Kidney (tissue), 14 donors: ENCODE results near the gene FAT1. TPM values are rescaled to one million over a fixed set of nuclear protein-coding genes. Genes with fewer than 3 reads are reported as not detected.

Source experiments
- DNase-seq, 5 donors: peaks; one replicate each; pipeline ENCODE4 v3.0.0-alpha.2; 2013 to 2020
- FAIRE-seq: peaks from 2 replicates; lab custom pipeline; 2012; peaks lifted over from hg19 to GRCh38; lab: Jason Lieb, UNC
- H3K27ac ChIP-seq, 2 donors: one replicate each; pipeline ENCODE4 v1.7.0; 2013; ENCODE audit warnings: low read depth in 2 of 2, low read length in 2 of 2, inconsistent platforms in 1 of 2
- H3K27me3 ChIP-seq: one replicate; pipeline ENCODE4 v1.7.1; 2013; ENCODE audit warnings: low read length, inconsistent platforms; ENCODE audit not compliant: control insufficient read depth, insufficient read depth
- H3K36me3 ChIP-seq, 3 donors: one replicate each; pipeline versions ENCODE4 v1.7.0 to v1.7.1; 2013; ENCODE audit warnings: low read length in 3 of 3, control low read depth in 1 of 3, inconsistent platforms in 1 of 3; ENCODE audit not compliant: insufficient read depth in 3 of 3, control insufficient read depth in 2 of 3
- H3K4me1 ChIP-seq, 3 donors: one replicate each; pipeline versions ENCODE4 v1.7.0 to v1.7.1; 2013; ENCODE audit warnings: low read length in 3 of 3, inconsistent platforms in 1 of 3, low read depth in 1 of 3; ENCODE audit not compliant: control insufficient read depth in 2 of 3, insufficient read depth in 2 of 3
- H3K4me3 ChIP-seq, 3 donors: one replicate each; pipeline versions ENCODE4 v1.7.0 to v1.8.1; 2013; ENCODE audit warnings: low read length in 3 of 3, control low read depth in 1 of 3, inconsistent platforms in 1 of 3
- H3K9ac ChIP-seq, 3 donors: one replicate each; pipeline versions ENCODE4 v1.7.0 to v1.7.1; 2013; ENCODE audit warnings: low read length in 3 of 3, control low read depth in 1 of 3, inconsistent platforms in 1 of 3
- H3K9me3 ChIP-seq, 3 donors: one replicate each; pipeline versions ENCODE4 v1.7.0 to v1.7.1; 2013; ENCODE audit warnings: low read length in 3 of 3, control low read depth in 1 of 3, inconsistent platforms in 1 of 3; ENCODE audit not compliant: control insufficient read depth in 2 of 3, insufficient read depth in 1 of 3
- CTCF ChIP-seq: IDR thresholded peaks from 3 replicates; pipeline ENCODE4 v1.5.1; 2012; ENCODE audit warnings: mild to moderate bottlenecking, moderate library complexity, borderline replicate concordance; ENCODE audit not compliant: insufficient read depth; ENCODE audit errors: extremely low read depth
- intact Hi-C: fragments of 100-400 bp; cut with DNase I; formaldehyde crosslinking; loops from one replicate; pipeline ENCODE4 v1.11.1; 2022
- polyA plus RNA-seq: library from polyadenylated mRNA; stranded (reverse); fragments of 350-450 nt; fragmentation: Illumina TruSeq; extraction: RNeasy Lipid Tissue Mini Kit (QIAGEN cat#74804); gene quantifications from one replicate; pipeline ENCODE4 v1.2.3, GENCODE V29; 2014; ENCODE audit warnings: low read depth, low replicate concordance; ENCODE audit not compliant: insufficient read depth
- total RNA-seq: library from RNA; stranded (reverse); fragmentation: NEBNext Ultra II Directional; extraction: Animal tissue kit (Norgen Biotek cat#: 25700); gene quantifications from one replicate; pipeline ENCODE4 v1.2.1, GENCODE V29; 2021
- donor health status: control.
- donor health status: control.
- donor health status: control.
- donor health status: control.
- donor health status: control.
- donor health status: DM: yes; HTN: yes; CAD: no.
- donor health status: Normal renal cell carcinoma (clear cell type).

The FAT1 gene
- total and polyA plus RNA-seq, 2 donors from 2014 or later = 62.2 to 254 TPM

GRCh38 chr4:186771624-186772023 is 48.0 kb upstream of the FAT1 start:
- H3K4me3 ChIP-seq = no peak overlapping the region
- no peaks in the 10 kb centered on the region for H3K36me3 ChIP-seq
- intact Hi-C loops = no loop called here
- TF ChIP-seq CTCF = no peak
- H3K27me3 ChIP-seq = no peaks in the 10 kb centered on the region
- FAIRE-seq (no peak), DNase-seq (no peak)
- no peak overlapping the region for H3K9ac ChIP-seq
- H3K27ac ChIP-seq = no peak overlapping the region
- no peaks in the 10 kb centered on the region for H3K4me1 ChIP-seq
- no peaks in the 10 kb centered on the region for H3K9me3 ChIP-seq

- peaks cover 0 to 4% (median 2%) of the 10 kb centered on the region in 3 donors for H3K4me1 ChIP-seq
- no peak overlapping the region for H3K9ac ChIP-seq
- intact Hi-C loops = no loop called here
- TF ChIP-seq CTCF = no peak
- no peaks in the 10 kb centered on the region for H3K36me3 ChIP-seq
- no peak overlapping the region for H3K27ac ChIP-seq
- H3K27me3 ChIP-seq = no peaks in the 10 kb centered on the region
- no peak for FAIRE-seq
- H3K9me3 ChIP-seq = no peaks in the 10 kb centered on the region
- no peak for DNase-seq
- no peak overlapping the region for H3K4me3 ChIP-seq
Observed at GRCh38 chr4:186770481-186771175, 47.0 kb upstream of the FAT1 start.

- Histone ChIP-seq H3K36me3 (no peaks in the 10 kb centered on the region), H3K9me3 (no peaks in the 10 kb centered on the region), H3K27me3 (no peaks in the 10 kb centered on the region), H3K4me3 (no peak overlapping the region), H3K27ac (no peak overlapping the region), H3K4me1 (peaks cover 0 to 12% (median 3%) of the 10 kb centered on the region in 3 donors), H3K9ac (no peak overlapping the region)
- DNase-seq (no peak), FAIRE-seq (no peak)
- intact Hi-C loops = no loop called here
- TF ChIP-seq CTCF = no peak
Observed at GRCh38 chr4:186767794-186768193, 44.1 kb upstream of the FAT1 start.
